ENCODE data around the gene MRPL16.

DNA sequence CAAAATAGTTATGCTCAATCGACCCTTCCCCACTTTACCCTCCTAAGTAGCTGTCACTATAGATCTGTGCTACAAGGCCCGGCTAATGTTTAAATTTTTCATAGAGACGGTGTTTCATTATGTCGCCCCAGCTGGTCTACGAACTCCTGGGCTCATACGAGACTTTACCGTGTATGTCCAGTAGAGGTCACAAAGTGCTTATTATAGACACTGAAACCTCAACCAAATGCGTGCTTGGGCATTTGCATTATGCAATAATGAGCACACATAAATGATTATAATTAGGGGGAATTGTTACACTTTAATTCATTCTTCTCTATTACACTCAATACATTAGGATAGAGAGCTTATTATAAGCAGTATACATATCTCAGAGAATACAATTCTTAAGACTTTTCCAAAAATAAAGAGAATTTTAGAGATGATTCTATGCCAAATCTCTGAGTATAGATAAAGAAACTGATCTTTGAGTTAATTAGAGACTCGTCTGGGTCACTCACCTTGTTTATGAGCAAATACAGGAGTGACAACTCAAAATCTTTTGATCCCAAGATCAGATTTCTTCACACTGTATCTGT is 12.5 kb upstream of the MRPL16 start:
- TF ChIP-seq, protein P1, sequence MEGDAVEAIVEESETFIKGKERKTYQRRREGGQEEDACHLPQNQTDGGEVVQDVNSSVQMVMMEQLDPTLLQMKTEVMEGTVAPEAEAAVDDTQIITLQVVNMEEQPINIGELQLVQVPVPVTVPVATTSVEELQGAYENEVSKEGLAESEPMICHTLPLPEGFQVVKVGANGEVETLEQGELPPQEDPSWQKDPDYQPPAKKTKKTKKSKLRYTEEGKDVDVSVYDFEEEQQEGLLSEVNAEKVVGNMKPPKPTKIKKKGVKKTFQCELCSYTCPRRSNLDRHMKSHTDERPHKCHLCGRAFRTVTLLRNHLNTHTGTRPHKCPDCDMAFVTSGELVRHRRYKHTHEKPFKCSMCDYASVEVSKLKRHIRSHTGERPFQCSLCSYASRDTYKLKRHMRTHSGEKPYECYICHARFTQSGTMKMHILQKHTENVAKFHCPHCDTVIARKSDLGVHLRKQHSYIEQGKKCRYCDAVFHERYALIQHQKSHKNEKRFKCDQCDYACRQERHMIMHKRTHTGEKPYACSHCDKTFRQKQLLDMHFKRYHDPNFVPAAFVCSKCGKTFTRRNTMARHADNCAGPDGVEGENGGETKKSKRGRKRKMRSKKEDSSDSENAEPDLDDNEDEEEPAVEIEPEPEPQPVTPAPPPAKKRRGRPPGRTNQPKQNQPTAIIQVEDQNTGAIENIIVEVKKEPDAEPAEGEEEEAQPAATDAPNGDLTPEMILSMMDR (conservative IDR thresholded peaks at IDR 0.05; ENCODE audit: low read depth, low read length), result peak; percentile 95
- TF ChIP-seq EZH2phosphoT487 (IDR thresholded peaks at IDR 0.05; ENCODE audit: borderline replicate concordance, low read length), result no peak

Measured in PC-3 (cell line).